Neutrophil (primary cell): ENCODE measurements around the gene CDC6.

ENCODE experiments used
- H3K27ac ChIP-seq: fragments of 200-600 bp; sonication (generic); 2 replicates; pipeline ENCODE4 v1.5.1; 2016; ENCODE audit warnings: mild to moderate bottlenecking, moderate library complexity
- H3K27me3 ChIP-seq: fragments of 200-600 bp; sonication (generic); 2 replicates; pipeline ENCODE4 v1.6.0; 2016; ENCODE audit warnings: mild to moderate bottlenecking
- H3K36me3 ChIP-seq: fragments of 200-600 bp; sonication (generic); 2 replicates; pipeline ENCODE4 v1.5.1; 2017
- H3K4me1 ChIP-seq, 2 experiments: fragments of 200-600 bp in 1 of 2; sonication (generic) in 1 of 2; 1 replicate in 1 of 2; 2 replicates in 1 of 2; pipeline versions ENCODE4 v1.5.1 to v1.6.1; 2013 to 2016; ENCODE audit warnings: low read depth in 1 of 2, low read length in 1 of 2, mild to moderate bottlenecking in 1 of 2, moderate library complexity in 1 of 2; ENCODE audit not compliant: control insufficient read depth in 1 of 2, insufficient read depth in 1 of 2
- H3K4me3 ChIP-seq, 2 experiments: fragments of 200-600 bp in 1 of 2; sonication (generic) in 1 of 2; 1 replicate in 1 of 2; 2 replicates in 1 of 2; pipeline ENCODE4 v1.5.1; 2013 to 2016; ENCODE audit warnings: low read depth in 1 of 2, low read length in 1 of 2, mild to moderate bottlenecking in 1 of 2, moderate library complexity in 1 of 2
- H3K9me3 ChIP-seq: fragments of 200-600 bp; sonication (generic); 2 replicates; pipeline ENCODE4 v1.5.1; 2016
- TF ChIP-seq, protein P1 (sequence below): fragments of 200-600 bp; sonication (generic); IDR thresholded peaks from 2 replicates; pipeline ENCODE4 v1.5.1; 2016; ENCODE audit warnings: antibody characterized with exemption

The CDC6 gene

DNA sequence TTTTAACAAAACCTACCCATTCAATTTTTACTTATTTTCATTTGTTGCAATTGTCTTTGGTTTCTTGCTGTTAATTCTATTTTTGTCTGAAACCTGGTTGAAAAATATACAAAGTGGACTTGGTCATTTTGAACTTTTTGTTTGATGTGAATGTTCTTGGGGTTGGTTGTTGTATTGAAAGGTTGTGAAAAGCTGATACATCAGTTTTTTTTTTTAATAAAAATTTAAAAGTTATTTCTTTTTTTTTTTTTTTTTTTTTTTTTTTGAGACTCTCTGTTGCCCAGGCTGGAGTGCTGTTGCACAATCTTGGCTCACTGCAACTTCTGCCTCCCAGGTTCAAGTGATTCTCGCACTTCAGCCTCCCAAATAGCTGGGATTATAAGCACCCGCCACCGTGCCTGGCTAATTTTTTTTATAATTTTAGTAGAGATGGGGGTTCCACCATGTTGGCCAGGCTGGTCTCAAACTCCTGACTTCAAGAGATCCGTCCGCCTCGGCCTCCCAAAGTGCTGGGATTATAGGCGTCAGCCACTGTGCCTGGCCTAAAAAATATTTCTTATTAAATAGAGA is 39.7 kb upstream of the CDC6 start:
- H3K9me3 ChIP-seq: no peaks in the 10 kb centered on the region
- peaks cover 14% of the 10 kb centered on the region for H3K36me3 ChIP-seq
- peaks cover 11 to 14% of the 10 kb centered on the region in 2 experiments for H3K4me1 ChIP-seq
- H3K4me3 ChIP-seq: no peak overlapping the region
- H3K27ac ChIP-seq: peak overlapping the region; percentile 50
- TF ChIP-seq, protein P1, sequence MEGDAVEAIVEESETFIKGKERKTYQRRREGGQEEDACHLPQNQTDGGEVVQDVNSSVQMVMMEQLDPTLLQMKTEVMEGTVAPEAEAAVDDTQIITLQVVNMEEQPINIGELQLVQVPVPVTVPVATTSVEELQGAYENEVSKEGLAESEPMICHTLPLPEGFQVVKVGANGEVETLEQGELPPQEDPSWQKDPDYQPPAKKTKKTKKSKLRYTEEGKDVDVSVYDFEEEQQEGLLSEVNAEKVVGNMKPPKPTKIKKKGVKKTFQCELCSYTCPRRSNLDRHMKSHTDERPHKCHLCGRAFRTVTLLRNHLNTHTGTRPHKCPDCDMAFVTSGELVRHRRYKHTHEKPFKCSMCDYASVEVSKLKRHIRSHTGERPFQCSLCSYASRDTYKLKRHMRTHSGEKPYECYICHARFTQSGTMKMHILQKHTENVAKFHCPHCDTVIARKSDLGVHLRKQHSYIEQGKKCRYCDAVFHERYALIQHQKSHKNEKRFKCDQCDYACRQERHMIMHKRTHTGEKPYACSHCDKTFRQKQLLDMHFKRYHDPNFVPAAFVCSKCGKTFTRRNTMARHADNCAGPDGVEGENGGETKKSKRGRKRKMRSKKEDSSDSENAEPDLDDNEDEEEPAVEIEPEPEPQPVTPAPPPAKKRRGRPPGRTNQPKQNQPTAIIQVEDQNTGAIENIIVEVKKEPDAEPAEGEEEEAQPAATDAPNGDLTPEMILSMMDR: no peak
- no peaks in the 10 kb centered on the region for H3K27me3 ChIP-seq

DNA sequence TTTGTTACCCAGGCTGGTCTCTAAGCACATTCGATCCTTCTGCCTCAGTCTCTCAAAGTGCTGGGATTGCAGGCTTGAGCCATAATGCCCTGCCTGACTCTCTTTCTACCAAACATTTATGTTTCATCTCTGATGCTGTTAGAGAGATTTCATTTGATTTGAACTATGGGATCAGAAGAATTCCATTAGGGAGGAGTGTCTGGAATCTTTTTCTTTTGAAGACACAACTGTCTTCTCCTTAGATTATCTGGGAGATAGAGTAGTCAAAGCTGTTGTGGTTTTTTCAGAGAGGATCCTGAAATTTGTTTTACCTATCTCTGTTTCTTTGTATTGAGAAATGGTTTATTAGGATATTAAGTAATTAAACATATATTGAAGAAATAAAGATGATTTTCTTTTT is 39.2 kb upstream of the CDC6 start:
- Histone ChIP-seq H3K9me3 (no peaks in the 10 kb centered on the region), H3K27ac (peak overlapping the region; percentile 50), H3K27me3 (no peaks in the 10 kb centered on the region), H3K36me3 (peaks cover 14% of the 10 kb centered on the region), H3K4me1 (peaks cover 11 to 14% of the 10 kb centered on the region in 2 experiments), H3K4me3 (no peak overlapping the region)
- TF ChIP-seq, protein P1: no peak

DNA sequence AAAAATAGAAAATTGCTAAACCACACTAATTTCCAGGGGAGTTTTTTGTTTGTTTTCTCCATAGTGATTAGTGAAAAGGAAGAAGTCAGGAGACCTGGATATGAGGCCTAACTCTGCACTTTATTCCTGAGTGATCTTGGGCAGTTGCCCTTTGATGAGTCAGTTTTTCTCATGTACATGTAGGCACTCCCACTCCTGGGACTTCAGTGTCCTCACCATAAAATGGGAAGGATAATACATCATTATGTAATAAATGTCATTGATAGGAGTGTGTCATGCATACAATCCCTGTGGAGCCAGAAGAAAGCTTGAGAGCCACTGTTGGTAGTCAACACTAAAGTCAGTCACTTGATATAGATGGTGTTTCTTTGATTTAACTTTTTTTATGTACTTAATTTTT is 36.1 kb upstream of the CDC6 start:
- TF ChIP-seq, protein P1: no peak
- H3K9me3 ChIP-seq: no peaks in the 10 kb centered on the region
- H3K27ac ChIP-seq: no peak overlapping the region
- peaks cover 11 to 14% of the 10 kb centered on the region in 2 experiments for H3K4me1 ChIP-seq
- H3K36me3 ChIP-seq: peaks cover 9% of the 10 kb centered on the region
- no peak overlapping the region for H3K4me3 ChIP-seq
- no peaks in the 10 kb centered on the region for H3K27me3 ChIP-seq

DNA sequence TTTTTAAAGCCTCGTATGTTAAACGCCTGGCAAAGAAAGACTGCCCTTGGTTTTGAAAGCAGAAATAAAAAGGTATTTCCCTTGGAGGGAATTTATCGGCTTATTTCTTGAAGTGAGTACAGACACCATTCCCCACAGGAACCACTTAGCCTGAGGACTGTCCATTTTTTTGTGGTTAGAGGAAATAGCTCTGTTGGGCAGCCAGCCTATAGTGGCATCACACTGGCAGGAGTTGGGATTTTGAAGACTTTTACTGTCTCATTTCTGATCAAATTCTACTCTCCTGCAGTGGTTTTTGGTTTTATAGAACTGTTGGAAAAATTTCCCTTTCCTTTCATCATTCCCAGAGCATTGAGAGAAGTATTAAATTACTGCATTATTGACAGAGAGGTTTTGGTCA is 34.1 kb upstream of the CDC6 start:
- Histone ChIP-seq H3K27me3 (no peaks in the 10 kb centered on the region), H3K9me3 (no peaks in the 10 kb centered on the region), H3K36me3 (peaks cover 26% of the 10 kb centered on the region), H3K4me1 (peaks cover 1 to 8% of the 10 kb centered on the region in 2 experiments), H3K27ac (no peak overlapping the region), H3K4me3 (no peak overlapping the region)
- TF ChIP-seq, protein P1: no peak

DNA sequence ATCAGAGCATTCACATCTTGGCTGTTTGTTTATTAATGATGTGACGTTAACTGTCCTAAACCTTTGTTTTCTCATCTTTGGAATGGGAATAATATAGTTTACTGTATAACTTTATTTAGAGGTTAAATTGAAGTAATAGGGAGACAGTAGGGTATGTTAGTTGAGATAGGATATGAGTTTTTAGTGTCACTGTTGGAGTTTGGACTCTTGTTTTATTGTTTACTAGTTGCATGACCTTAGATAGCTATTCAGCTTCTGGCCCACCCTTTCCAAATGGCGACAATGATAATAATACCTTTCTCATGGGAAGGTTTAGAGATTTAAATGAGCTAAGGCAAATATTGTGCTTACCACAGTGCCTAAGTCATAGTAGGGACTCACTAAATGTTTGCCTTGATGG is 28.2 kb upstream of the CDC6 start:
- Histone ChIP-seq H3K27me3 (no peaks in the 10 kb centered on the region), H3K4me1 (no peaks in the 10 kb centered on the region), H3K27ac (no peak overlapping the region), H3K4me3 (no peak overlapping the region), H3K36me3 (peaks cover 83% of the 10 kb centered on the region), H3K9me3 (no peaks in the 10 kb centered on the region)
- TF ChIP-seq, protein P1: no peak
